DMS114 treated with DMSO at 0.1 percent for 48 hours (cell line): ENCODE data around the gene FSIP1.

Source experiments
- DNase-seq: peaks from one replicate; lab custom pipeline; 2025; ENCODE audit not compliant: unreplicated experiment; lab: John Stamatoyannopoulos, UW

The FSIP1 gene

DNA sequence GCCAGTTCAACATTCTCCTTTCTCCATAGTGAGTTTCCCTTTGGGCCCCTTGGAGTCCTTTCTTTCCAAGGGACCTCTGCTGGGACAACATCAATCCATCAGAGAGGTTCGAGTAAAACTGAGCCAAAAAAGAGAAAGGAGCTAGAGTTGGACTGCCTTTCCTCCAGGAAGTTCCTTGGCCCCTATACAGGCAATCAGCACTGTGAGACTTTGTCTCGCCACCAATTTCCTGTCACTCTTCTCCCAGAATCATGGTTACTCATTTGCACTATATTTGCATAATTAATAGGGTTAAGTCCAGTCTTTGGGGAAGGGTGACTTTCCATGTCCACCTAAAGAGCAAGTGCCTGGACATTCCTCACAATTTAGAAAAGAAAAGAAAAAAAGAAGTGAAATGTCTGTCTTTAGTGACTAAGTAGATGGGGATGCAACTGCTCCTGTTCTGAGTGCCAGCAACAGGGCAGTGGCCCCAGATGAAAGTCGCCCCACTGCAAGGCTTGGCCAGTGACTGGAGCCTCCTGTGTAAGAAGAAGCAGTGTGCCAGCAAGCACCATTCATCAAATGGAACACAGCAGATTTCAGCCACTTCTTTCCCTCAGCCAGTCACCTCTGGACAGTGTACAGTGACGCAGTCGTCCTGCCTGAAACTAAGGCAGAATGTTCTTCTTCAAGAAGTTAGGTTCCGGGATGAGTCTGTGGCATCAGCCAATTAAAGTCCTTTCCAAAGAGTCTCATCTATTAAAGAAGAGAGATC lies 91.6 kb downstream of the FSIP1 start:
- DNase-seq, result no peak

GRCh38 chr15:39687965-39688364 lies 94.7 kb downstream of the FSIP1 start:
- DNase-seq, result no peak

GRCh38 chr15:39685999-39686613 lies 96.5 kb downstream of the FSIP1 start:
- DNase-seq, result peak; percentile 37

- DNase-seq, result no peak
Measured at GRCh38 chr15:39685367-39685766, 97.3 kb downstream of the FSIP1 start.

DNA sequence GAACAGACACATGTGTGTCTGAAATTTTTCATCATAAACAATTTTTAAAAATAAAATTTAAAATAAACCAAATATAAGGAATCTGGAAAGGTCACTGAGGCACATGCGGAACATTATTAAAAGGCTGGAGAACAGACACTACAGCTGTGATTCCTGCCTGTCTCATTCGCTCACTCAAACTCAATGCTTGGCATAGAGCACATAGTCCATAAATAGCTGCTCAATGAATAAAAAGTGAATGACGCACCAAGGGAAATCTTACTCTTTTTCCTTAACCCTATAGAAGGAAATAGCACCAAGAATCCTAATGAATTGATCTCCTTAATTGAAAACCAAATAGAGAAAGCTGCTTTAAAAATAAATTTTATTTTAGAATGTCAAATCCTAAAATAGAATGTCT lies 98.4 kb downstream of the FSIP1 start:
- no peak for DNase-seq

DNA sequence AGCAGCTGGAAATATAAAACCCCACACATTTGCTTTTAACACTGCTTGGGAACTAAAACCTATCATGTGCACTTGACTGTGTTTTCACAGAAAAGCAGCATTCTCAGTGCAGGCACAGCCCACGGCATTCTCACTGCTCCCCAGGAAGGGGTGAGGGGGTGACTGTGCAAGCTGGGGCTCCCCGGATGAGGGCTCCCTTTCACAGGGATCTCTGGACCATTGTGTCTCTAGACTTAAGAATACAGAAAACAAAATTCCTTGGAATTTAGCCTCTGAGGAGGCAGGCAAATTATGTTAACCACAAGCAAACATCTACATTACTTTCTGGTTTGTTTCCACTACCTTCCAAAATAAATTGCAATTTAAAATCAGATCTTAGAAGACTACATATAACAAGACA lies 100.3 kb downstream of the FSIP1 start:
- DNase-seq, result no peak

- DNase-seq, result no peak
Measured at GRCh38 chr15:39680868-39681267, 101.8 kb downstream of the FSIP1 start.

GRCh38 chr15:39672666-39673065 lies 110.0 kb downstream of the FSIP1 start:
- no peak for DNase-seq

- no peak for DNase-seq
Measured at GRCh38 chr15:39672184-39672583, 110.5 kb downstream of the FSIP1 start.

DNA sequence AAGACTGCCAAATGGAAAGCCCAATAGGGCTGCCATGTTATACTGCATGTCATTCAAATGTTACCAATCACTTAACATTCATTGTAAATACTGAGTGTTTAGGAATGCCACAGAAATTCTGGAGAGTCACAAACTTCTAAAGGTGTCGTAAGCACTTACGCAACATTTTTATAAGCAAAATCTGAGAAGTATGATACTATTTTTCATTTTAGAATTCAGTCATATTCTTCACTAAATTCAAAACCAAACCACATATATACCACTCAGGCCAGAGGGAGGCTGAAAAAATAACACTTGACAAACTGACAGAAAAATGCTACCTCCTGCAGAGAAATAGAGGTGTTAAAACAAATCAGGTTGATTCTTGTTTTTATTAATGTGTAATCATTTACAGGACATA lies 112.0 kb downstream of the FSIP1 start:
- no peak for DNase-seq

DNA sequence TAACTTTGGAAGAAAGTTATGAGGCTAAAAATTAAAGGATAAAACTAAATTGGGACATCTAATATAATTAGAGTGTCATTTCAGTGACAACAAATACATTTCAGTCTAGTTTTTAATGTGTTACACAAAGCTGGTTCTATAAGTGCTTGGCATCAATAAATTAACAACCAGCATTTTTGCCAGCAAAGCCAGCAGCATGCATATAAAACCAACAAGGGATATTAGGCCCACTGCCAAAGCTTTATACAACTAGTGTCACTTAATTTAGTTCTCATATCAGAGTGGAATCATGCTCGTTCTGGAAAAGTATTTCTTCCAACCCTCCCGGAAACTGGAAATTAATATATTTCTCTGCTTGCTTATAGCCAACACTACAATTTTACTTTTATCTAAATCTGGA lies 113.0 kb downstream of the FSIP1 start:
- DNase-seq, result no peak

DNA sequence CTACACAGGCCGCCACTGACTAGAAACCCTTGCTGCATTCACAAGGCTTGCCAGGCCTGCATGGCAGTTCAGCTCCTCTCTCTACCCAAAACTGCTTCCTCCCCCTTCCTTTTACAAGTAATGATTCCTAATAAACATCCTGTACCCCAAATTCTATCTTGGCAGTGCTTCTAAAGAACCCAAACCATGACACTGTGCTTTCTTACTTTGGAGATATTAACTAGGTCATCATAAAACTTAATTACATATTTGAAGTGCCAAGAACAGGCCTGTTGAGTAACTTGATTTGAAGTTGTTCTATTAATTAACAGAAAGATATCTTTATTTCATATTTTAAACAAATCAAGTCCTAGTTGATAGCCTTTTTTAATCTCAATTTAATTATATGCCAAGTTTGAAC lies 113.4 kb downstream of the FSIP1 start:
- DNase-seq, result no peak

GRCh38 chr15:39668457-39668856 lies 114.2 kb downstream of the FSIP1 start:
- no peak for DNase-seq

DNA sequence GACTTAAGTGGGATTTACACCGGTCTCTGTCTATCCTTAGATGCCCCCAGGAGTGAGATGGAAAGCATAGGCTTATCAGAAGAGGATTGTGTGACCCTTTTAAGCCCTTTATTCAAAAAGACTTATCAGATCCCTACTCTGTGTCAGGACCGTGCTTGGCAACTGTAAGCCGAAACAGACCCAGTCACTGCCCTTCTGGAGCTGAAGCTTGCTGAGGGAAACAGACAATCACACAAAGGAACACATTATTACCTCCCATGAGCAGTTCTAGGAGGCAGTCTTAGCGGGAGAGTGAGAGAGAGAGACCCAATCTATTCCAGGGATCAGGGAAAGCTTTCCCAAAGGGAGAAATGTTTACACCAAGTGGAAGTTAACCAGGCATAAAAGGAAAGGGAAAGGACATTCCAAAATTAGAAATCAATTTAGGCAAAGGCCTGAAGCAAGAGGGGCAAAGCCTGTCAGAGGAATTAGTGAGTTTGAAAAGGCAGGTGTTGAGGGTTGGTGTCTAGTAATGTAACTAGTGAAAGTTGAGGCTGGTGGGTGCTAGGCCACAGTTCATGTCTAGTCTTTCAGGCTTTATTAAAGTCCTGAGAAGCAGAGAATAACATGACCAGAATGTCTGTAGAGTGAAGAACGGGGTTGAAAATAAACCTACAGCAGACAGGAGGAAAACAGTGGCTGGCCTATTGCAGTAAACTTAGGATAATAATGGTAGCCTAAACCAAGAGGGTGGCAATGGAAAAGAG lies 115.1 kb downstream of the FSIP1 start:
- no peak for DNase-seq

DNA sequence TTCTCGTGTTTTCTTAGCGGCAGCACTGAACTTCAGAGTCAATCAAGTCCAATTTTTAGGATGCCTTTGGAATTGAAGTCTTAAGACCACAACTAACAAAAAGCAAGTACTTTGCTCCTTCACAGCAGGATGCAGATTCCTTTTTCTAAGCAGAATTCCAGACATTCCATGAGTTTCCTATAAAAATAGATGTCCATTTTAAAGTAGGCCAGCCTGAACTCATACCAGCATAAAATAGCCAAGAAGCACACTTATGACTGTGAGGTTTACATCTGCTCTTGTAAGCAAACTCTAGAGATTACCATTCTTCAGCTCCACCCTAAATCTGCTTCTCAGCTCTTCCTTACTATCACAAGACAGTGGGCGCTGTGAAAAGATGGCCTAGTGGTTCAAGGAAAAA lies 116.0 kb downstream of the FSIP1 start:
- DNase-seq, result no peak

- no peak for DNase-seq
Measured at GRCh38 chr15:39665629-39666250, 116.9 kb downstream of the FSIP1 start.

GRCh38 chr15:39663704-39664250 lies 118.9 kb downstream of the FSIP1 start:
- DNase-seq, result no peak

DNA sequence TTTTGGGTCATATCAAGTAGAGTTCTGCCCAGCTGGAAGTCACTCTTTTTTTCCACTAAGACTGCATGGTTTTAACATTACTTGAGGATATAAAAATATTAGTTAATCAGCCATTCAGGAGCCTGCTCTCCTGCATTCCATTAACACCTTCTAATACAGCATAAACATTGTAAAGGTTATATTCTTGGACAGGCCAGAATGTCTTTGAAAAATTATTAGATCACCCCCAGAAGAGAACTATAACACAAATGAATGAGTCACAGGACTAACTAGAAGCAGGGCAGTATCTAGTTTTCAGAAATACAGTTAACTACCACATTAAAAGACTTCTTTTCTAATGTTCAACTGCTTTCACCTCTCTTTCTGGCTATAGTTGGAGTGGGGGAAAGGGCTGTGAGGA lies 120.9 kb downstream of the FSIP1 start:
- no peak for DNase-seq

DNA sequence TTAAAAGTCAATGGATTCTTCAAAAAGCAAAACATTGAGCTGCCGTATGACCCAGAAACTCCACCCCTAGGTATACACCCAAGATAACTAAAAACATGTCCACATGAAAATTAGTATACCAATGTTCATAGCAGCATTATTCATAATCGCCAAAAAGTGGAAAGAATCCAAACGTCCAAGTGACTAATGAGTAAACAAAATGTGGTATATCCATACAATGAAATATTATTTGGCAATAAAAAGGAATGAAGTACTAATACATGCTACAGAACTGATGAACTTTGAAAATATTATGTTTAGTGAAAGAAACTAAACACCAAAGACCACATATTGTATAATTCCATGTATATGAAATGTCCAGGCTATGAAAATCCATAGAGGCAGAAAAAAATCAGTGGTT lies 123.9 kb downstream of the FSIP1 start:
- DNase-seq, result no peak

- no peak for DNase-seq
Measured at GRCh38 chr15:39657668-39658067, 125.0 kb downstream of the FSIP1 start.

- DNase-seq, result no peak
Measured at GRCh38 chr15:39657181-39657580, 125.5 kb downstream of the FSIP1 start.
